Upper lobe of left lung (tissue), 6 donors: ENCODE data around the gene MEGF10. TPM values are rescaled to one million over a fixed set of nuclear protein-coding genes. Genes with fewer than 3 reads are reported as not detected.
"Not testable (repeated sequence)": the region's sequence is repeated elsewhere in the genome, so short reads cannot be mapped to it uniquely, and the experiment has no call there.

Experiments used
- ATAC-seq, 2 donors: fragments of 200-7000 bp; cut with Tn5 transposase; one replicate each; pipeline ENCODE4 v1.9.1; 2022; ENCODE audit warnings: mild to moderate bottlenecking in 2 of 2, moderate library complexity in 2 of 2; ENCODE audit not compliant: low FRiP score in 2 of 2
- DNase-seq, 2 donors: peaks; one replicate each; pipeline ENCODE4 v3.0.0-alpha.2; 2019 to 2020
- H3K27ac ChIP-seq, 4 donors: fragments of 200-600 bp; sonication (generic); one replicate each; pipeline ENCODE4 v1.5.1; 2016 to 2019
- H3K27me3 ChIP-seq, 4 donors: fragments of 200-600 bp; sonication (generic); one replicate each; pipeline ENCODE4 v1.5.1; 2017 to 2019
- H3K36me3 ChIP-seq, 4 donors: fragments of 200-600 bp; sonication (generic); one replicate each; pipeline ENCODE4 v1.5.1; 2016 to 2019
- H3K4me1 ChIP-seq, 4 donors: fragments of 200-600 bp; sonication (generic); one replicate each; pipeline ENCODE4 v1.5.1; 2018 to 2019
- H3K4me3 ChIP-seq, 4 donors: fragments of 200-600 bp; sonication (generic); one replicate each; pipeline ENCODE4 v1.5.1; 2017 to 2019; ENCODE audit warnings: mild to moderate bottlenecking in 2 of 4, moderate library complexity in 1 of 4
- H3K9me3 ChIP-seq, 4 donors: fragments of 200-600 bp; sonication (generic); one replicate each; pipeline ENCODE4 v1.5.1; 2018 to 2019
- CTCF ChIP-seq, 6 experiments: fragments of 450-650 bp in 4 of 6; fragments of 200-600 bp in 2 of 6; sonication (generic) in 2 of 6; IDR thresholded peaks; one replicate each; pipeline ENCODE4 v1.5.1; 2016 to 2019; ENCODE audit warnings: antibody characterized with exemption in 6 of 6
- EP300 ChIP-seq, 4 donors: sonication (generic); formaldehyde crosslinking; IDR thresholded peaks; one replicate each; pipeline ENCODE4 v1.5.1; 2017; ENCODE audit warnings: antibody characterized with exemption in 4 of 4, control low read depth in 2 of 4
- POLR2A ChIP-seq, 4 donors: fragments of 450-650 bp; IDR thresholded peaks; one replicate each; pipeline ENCODE4 v1.5.1; 2016 to 2017; ENCODE audit warnings: antibody characterized with exemption in 4 of 4, mild to moderate bottlenecking in 2 of 4
- POLR2AphosphoS5 ChIP-seq, 2 donors: sonication (generic); formaldehyde crosslinking; IDR thresholded peaks; one replicate each; pipeline ENCODE4 v1.5.1; 2017; ENCODE audit warnings: antibody characterized with exemption in 2 of 2
- WGBS, 2 donors: methylation state at CpG; one replicate each; pipeline ENCODE4 v1.1.5; 2017 to 2018; 5-methylcytosine and 5-hydroxymethylcytosine counted together
- total RNA-seq, 6 donors: library from RNA; depleted of rRNA in 4 of 6; stranded (reverse); fragments of >200 nt in 4 of 6; gene quantifications; one replicate each; pipeline versions ENCODE4 v1.1.0 to v1.2.1, GENCODE V29; 2016 to 2021
- donor health status: DM: no; HTN: no; CAD: no; lungs with moderate emphysema.
- donor health status: DM: no; HTN: yes; CAD: no; lungs with severe emphysema.

The MEGF10 gene
- total RNA-seq, 6 donors from 2014 or later = under 0.01 to 3.3 (median 0.17) TPM; not detected in 3

GRCh38 chr5:127306647-127307046, 16.1 kb downstream of the MEGF10 start:
- Histone ChIP-seq H3K4me3 (no peak overlapping the region), H3K9me3 (no peaks in the 10 kb centered on the region), H3K4me1 (no peaks in the 10 kb centered on the region), H3K27me3 (no peaks in the 10 kb centered on the region), H3K36me3 (no peaks in the 10 kb centered on the region), H3K27ac (no peak overlapping the region)
- TF ChIP-seq POLR2A (IDR thresholded peaks at IDR 0.05) = no peak
- TF ChIP-seq EP300 (IDR thresholded peaks at IDR 0.05) = no peak
- TF ChIP-seq CTCF (IDR thresholded peaks at IDR 0.05) = no peak
- DNase-seq (no peak), ATAC-seq (no peak)
- WGBS, 2 donors = 92 to 94% methylated on average over 8 of the region's 8 CpGs

- WGBS, 2 donors = 89 to 90% methylated on average over 6 of the region's 6 CpGs
- no peak for ATAC-seq
- TF ChIP-seq EP300 (IDR thresholded peaks at IDR 0.05) (no peak), POLR2AphosphoS5 (IDR thresholded peaks at IDR 0.05) (no peak), POLR2A (IDR thresholded peaks at IDR 0.05) (no peak), CTCF (IDR thresholded peaks at IDR 0.05) (no peak)
Observed at GRCh38 chr5:127307868-127308267, 17.3 kb downstream of the MEGF10 start.

GRCh38 chr5:127308325-127308724, 17.7 kb downstream of the MEGF10 start:
- not testable (repeated sequence) for ATAC-seq, H3K9me3 ChIP-seq, H3K4me1 ChIP-seq, H3K4me3 ChIP-seq, H3K27me3 ChIP-seq, H3K27ac ChIP-seq, H3K36me3 ChIP-seq, DNase-seq
- 93 to 98% methylated on average over 5 to 7 of the region's 7 CpGs for WGBS, 2 donors

More at GRCh38 chr5:127307868-127308267, 17.3 kb downstream of the MEGF10 start:
- H3K27ac ChIP-seq = no peak overlapping the region
- DNase-seq = no peak
- H3K4me3 ChIP-seq = no peak overlapping the region
- H3K36me3 ChIP-seq = no peaks in the 10 kb centered on the region
- no peaks in the 10 kb centered on the region for H3K4me1 ChIP-seq
- no peaks in the 10 kb centered on the region for H3K9me3 ChIP-seq
- H3K27me3 ChIP-seq = no peaks in the 10 kb centered on the region

- no peak for DNase-seq
- H3K27me3 ChIP-seq = no peaks in the 10 kb centered on the region
- ATAC-seq = no peak
- TF ChIP-seq POLR2AphosphoS5 (IDR thresholded peaks at IDR 0.05) = no peak
- TF ChIP-seq EP300 (IDR thresholded peaks at IDR 0.05) = no peak
- no peak for TF ChIP-seq CTCF (IDR thresholded peaks at IDR 0.05)
- TF ChIP-seq POLR2A (IDR thresholded peaks at IDR 0.05) = no peak
- no peaks in the 10 kb centered on the region for H3K36me3 ChIP-seq
- 73 to 94% methylated on average over 3 of the region's 3 CpGs for WGBS, 2 donors
- H3K27ac ChIP-seq = no peak overlapping the region
- no peaks in the 10 kb centered on the region for H3K9me3 ChIP-seq
- H3K4me3 ChIP-seq = no peak overlapping the region
- H3K4me1 ChIP-seq = no peaks in the 10 kb centered on the region
Observed at GRCh38 chr5:127308945-127309344, 18.3 kb downstream of the MEGF10 start.

GRCh38 chr5:127311349-127311748, 20.8 kb downstream of the MEGF10 start:
- Histone ChIP-seq H3K27me3 (no peaks in the 10 kb centered on the region), H3K27ac (no peak overlapping the region), H3K36me3 (no peaks in the 10 kb centered on the region), H3K9me3 (no peaks in the 10 kb centered on the region), H3K4me3 (no peak overlapping the region), H3K4me1 (no peaks in the 10 kb centered on the region)
- WGBS, 2 donors = 70 to 76% methylated on average over 2 of the region's 2 CpGs
- DNase-seq (no peak), ATAC-seq (no peak)
- TF ChIP-seq POLR2A (IDR thresholded peaks at IDR 0.05) (no peak), POLR2AphosphoS5 (IDR thresholded peaks at IDR 0.05) (no peak), CTCF (IDR thresholded peaks at IDR 0.05) (no peak)
